HG02642 (cell line): ENCODE measurements around the gene SLC36A3.
A peak's percentile ranks its signal among the peaks of the same experiment; 100 is the strongest.
"Not testable (repeated sequence)": the region's sequence is repeated elsewhere in the genome, so short reads cannot be mapped to it uniquely, and the experiment has no call there.

ENCODE experiments used
- ATAC-seq: cut with Tn5 transposase; IDR thresholded peaks from one replicate; pipeline ENCODE4 v1.9.1; 2021; ENCODE audit warnings: mild to moderate bottlenecking; ENCODE audit not compliant: unreplicated experiment, poor library complexity

SLC36A3 gene

DNA sequence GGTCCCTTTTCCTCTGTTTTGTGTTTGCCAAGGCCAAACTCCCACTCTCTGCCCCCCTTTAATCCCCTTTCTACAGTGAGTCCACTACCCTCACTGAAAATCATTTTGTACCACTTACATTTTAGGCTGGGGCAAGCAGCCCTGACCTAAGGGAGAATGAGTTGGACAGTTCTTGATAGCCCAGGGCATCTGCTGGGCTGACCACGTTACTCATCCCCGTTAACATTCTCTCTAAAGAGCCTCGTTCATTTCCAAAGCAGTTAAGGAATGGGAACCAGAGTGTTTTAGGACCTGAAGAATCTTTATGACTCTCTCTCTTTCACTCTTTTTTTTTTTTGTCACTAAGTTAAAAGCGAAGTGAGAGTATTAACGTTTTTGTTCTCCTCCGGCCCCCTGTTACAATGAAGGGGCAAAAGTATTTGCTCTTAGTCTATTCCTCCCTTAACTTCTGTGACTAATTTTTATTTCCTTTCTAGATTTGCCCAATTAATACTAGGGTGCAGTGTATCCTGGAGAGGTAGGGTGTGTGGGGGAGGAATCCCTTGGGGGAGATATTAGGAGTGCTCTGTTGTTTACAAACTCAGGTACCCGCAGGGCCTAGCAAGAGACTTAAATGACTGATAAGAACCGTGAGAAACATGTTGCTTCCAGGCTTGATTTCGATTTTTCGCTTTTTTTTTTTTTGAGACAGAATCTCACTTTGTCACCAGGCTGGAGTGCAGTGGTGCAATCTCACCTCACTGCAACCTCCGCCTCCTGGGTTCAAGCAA is 35.9 kb downstream of the SLC36A3 start:
- no peak for ATAC-seq

DNA sequence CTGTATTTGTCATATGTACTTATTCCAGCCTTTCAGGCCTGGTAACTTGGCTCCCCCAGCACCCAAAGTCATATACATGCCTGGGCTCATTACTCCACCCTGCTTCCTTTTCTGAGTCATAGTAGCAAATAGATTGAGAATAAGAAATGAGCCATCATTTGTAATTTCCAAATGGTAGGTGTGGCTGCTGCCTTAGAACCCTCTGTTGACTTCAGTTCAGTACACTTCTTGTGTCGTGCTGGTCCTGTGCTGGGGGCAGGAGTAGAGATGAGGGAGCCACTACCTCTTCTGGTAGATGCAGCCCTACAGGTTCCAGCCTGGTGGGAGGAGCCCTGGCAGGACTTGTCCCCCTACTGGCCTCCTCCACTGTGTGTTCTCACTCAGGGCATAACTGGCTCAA is 39.5 kb downstream of the SLC36A3 start:
- peak; percentile 64 for ATAC-seq

DNA sequence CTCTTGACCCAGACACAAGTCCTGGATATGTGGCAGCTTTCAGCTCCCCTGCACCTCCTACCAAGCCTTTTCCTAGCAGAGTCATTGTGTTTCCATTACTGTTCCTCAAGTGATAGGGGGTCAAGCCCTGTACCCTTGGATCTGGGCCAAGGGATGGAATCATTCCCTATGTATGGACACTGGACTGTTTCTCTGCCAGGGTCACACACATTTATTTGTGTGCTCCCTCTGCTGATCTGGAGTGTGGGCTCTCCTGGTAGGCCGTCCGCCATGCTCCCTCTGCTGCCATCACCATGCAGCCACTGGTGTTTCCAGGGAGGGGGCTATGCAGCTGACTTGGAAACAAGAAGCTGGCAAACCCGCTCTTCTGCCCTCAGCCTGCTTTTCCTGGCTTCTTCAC is 41.0 kb downstream of the SLC36A3 start:
- no peak for ATAC-seq

DNA sequence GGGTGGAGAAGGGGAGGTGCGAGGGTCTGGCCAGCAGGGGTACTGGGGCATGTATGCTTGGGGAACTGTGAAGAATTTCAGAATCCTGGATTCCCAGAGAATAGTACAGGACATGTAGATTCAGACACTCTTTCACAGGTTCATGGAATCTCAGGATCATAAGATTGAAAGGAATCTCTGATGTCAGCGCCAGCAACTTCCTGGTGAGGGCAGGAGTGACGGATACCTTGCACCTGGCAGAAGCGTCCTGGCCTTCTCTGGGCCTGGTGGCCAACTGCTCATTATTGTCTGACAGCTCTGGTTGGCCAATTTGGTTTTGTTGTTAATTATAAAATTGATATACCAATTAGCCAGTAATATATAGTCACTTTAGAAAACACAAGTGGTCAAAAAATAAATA is 43.6 kb downstream of the SLC36A3 start:
- ATAC-seq = no peak

DNA sequence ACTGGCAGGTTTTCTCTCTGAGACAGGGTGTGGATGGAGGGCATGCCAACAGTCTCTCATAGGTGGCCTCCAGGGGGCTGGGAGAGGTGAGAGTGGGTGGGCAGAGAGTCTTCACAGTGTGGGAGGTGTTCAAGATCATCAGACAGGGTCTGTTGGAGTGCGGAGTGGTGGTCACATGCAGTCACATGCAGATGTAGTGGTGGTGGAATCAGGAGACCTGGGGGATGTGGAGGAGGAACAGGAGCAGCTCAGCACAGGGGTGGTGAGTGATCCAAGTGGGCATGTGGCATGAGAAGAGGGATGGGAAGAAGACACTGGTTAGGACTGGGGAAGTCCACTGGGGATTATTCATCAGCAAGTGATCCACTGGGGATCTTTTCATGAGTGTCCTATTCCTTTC is 44.8 kb downstream of the SLC36A3 start:
- ATAC-seq = no peak

DNA sequence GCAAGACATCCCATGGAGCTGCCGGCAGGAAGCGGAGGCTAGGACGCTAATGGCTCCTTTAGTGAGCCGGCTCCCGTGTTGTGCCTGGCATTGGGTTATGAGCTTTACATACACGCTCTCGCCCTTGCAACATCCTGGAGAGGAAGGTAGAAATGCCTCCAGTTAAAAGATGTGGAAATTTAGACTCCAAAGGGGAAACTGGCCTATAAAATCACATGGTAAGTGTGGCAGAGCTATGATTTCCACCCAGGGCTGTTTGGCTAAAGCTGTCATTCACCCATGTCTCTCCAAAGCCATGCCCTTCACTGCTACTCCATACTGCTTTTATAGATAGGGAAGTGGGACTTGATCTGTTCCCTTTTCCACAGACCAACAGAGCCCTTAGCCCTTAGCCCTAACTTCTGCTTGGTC is 45.4 kb downstream of the SLC36A3 start:
- no peak for ATAC-seq

DNA sequence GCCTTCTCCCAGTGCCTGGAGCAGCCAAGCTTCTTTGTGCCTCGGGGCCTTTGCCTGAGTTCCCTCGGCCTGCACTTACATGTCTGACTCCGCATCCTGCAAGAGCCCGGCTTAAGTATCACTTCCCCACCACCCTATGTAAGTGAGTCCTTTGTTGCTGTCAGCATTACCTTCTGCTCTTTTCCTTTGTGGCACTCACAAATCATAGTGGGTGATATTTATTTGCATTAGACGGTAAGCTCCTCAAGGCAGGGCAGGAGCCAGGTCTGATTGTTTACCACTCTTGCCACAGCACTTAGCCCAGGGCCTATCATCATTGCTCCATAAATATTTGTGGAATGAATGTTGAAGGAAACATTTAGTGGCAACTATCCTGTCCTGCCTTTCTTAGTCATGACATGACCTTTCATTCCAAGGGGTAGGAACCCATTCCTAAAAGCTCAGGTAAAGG is 45.8 kb downstream of the SLC36A3 start:
- peak; percentile 26 for ATAC-seq

DNA sequence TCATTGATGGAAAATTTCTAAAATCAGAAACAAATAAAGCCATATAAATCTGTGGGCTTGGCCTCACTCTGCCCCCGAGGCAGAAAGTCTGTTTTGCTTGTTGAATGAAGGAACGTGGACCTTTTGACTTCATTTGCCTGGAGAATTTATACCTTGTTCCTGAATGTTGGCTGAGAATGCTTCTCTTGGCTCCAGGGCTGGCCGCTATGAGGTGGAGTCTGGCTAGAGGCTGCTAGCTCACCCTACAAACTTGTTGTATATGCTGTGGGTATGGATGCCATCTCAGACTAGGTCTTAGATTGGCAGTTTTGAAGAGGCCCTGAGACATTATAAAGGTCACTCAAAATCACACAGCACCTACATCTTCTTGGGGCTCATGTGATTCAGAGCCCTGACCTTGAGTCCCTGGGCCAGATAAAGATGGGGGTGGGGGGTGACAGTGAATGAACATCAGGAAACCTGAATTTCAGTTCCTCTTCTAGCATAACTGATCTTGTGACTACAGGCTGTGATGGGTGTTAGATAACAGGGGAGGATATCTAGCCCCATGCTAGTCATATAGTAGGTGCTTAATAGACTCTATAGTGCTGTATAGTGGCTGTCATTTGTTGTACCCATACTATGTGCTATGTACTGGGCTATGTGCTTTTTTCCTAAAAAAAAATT is 47.8 kb downstream of the SLC36A3 start:
- peak; percentile 38 for ATAC-seq

DNA sequence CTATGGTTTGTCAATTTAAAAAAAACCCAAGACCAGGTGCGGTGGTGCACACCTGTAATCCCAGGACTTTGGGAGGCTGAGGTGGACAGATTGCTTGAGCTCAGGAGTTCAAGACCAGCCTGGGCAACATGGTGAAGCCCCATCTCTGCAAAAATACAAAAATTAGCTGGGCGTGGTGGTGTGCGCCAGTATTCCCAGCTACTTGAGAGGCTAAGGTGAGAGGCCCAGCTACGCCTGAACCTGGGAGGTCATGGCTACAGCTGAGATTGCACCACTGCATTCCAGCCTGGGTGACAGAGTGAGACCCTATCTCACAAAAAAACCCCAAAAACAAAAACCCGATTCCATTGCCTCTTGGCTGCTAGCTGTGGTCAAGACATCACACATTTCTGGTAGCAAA is 48.6 kb downstream of the SLC36A3 start:
- ATAC-seq = not testable (repeated sequence)

DNA sequence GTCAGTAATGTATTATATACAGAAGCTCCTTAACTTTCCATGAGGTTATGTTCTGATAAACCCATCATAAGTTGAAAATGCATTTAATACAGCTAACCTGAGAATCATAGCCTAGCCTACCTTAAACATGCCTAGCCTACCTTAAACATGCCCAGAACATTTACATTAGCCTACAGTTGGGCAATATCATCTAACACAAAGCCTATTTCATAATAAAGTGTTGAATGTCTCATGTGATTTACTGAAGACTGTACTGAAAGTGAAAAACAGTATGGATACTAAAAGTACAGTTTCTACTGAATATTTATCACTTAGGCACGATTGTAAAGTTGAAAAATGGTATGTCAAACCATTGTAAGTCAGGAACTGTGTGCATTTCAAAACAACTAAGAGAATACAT is 49.0 kb downstream of the SLC36A3 start:
- no peak for ATAC-seq

DNA sequence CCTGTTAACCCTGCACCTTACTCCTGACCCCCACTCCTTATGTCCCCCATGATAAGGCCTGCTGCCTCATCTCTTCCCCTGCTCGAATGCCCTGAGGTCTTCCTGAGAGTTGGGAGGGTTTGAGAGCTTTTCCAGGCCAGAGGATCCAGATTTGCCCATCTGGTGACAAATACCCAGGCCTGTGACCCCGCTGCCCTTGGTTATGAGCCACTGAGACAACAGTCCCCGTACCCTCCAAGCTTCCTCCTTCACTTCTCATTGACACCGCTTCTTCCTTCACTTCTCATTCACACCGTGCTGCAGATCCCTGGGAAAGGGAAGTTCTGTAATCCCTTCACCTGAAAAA is 50.0 kb downstream of the SLC36A3 start:
- ATAC-seq = no peak

DNA sequence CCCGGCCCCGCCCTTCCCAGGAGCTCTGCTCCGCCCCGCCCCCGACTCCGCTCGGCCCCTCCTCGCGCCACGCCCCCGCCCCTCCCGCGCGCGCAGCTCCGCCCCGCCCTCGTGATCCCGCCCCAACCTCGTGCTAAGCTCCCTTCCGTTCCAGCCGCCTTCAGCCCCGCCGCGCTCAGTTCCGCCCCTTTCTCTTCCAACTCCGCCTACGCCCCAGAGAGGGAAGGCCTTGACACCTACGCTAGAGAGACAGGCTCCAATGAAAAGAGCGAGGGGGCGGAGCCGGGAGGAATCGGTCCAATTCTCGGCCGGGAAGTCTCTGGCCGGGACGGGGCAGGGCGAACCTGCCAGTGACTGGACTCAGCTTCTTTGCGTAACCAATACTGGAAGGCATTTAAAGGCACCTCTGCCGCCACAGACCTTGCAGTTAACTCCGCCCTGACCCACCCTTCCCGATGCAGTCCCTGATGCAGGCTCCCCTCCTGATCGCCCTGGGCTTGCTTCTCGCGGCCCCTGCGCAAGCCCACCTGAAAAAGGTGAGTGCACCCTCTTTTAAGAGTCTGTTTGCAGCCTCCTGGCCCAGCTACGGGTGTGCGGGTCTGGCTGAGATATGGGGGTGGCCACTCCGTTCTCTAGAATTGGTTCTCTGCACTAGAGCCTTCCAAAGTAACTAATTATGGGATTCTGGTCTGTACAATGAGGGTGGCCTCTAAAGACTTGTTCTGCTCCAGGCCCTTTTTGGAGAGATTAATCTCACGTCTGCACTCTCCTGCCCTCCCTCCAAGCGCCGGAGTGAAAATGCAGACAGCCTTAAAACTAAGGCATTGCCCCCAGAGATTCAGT is 50.6 kb downstream of the SLC36A3 start, which contains the start of gene GM2A:
TSS of gene GM2A (plus strand) at position 424 of the 843 bp plus-strand sequence. CDS start at position 456, 32 bp downstream.
- ATAC-seq = peak; percentile 85

DNA sequence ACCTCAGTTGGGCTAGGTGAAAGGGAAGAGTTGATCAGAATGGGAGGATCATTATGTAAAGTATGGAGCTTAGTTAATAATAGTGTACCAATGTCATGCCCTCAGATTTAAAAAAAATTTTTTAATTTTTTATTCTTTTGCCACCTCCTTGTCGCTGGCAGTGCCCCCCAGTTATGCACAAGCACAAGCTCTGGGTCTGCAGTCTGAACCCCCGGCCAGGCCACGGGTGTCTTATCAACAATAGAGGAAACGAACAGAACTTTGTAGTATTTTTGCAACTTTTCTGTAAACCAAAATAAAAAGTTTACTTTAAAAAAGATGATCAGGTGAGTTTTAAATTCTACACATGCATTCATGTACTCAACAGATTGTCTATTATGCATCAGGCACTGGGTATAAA is 51.9 kb downstream of the SLC36A3 start:
- ATAC-seq = no peak

DNA sequence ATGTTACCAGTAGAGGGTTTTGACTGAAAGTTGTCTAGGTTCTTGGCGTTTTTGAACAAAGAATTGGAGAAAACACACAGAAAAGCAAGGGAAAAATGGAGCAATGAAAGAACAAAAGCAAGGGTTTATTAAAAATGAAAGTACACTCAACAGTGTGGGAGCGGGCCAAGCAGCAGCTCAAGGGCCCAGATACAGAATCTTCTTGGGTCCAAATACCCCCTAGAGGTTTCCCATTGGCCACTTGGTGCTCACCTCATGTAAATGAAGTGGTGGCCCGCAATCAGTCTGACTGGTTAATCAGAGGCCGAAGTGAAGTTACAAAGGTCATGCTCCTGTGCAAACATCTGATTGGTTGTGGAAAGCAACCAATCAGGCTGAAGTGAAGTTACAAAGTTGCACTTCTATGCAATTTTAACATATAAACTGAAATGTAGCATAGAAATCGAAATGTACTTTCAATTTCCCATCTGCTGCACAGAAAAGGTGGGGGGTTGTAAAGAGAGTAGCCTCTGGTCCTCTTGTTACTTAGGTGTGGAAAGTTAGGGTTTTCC is 52.5 kb downstream of the SLC36A3 start:
- no peak for ATAC-seq

DNA sequence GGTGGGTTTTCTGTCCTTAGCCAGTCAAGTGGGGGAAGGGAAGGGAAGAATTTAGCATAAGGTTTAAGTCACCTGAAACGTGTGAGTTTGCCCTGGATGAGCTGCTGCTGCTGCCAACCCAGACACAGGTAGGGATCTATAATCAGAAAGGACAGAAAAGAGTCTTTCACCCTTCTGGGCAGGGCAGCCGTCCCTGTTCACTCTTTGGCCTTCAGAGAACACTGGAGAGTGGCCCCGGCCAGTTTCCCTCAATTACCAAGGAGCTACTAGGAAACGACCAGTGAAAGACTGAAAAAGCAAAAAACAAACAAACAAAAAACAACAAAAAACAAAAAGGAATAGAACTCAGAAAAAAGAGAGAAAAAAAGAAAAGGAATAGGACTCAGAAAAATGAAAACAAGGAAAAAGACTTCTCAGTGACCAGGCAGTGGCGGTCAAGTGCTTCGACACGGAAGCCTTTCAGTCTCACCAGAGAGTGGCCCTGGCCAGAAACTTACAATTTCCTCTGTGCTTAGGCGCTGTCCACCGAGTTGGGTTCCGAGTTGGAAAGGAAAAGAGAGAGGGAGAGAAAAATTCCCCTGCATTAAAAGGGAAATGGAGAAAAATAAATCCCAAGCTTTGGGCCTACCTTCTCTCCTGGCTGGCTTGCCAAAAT is 53.1 kb downstream of the SLC36A3 start:
- no peak for ATAC-seq

DNA sequence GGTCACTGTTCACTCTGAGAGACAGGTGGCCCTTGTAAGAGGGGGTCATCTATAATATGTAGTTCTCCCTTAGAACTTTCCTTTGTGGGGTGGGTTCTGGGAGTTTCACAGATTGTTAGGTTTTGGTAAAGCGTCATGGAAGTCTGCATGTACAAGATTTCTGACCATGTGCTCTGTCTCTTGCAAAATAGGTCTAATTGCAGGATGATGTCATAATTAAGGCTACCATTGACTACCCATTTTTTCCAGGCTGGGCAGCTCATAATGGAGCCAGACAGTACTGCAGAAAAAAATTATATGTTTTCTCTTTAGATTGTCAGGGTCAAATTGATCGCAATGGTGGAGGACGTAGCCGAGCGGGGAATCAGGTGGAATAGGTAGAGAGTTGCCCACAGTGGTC is 54.3 kb downstream of the SLC36A3 start:
- ATAC-seq = no peak

DNA sequence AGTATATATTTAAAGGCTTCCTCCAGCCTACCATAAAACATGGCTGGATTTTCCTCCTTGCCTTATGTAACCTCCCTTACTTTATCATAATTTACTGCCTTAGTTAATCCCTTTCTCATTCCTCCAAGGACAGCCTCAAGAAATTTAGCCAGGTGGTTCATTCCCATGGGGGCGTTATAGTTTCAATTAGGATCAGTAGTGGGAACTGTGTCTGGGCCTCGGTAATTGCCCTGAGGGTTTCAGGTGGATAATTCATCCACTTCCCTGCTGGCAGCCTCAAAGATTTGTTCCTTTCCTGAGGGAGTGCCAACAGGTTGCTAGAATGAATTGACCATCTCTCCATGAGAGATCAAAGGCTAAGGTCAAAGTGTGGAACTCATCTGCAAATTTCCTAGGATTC is 54.9 kb downstream of the SLC36A3 start:
- ATAC-seq = no peak

DNA sequence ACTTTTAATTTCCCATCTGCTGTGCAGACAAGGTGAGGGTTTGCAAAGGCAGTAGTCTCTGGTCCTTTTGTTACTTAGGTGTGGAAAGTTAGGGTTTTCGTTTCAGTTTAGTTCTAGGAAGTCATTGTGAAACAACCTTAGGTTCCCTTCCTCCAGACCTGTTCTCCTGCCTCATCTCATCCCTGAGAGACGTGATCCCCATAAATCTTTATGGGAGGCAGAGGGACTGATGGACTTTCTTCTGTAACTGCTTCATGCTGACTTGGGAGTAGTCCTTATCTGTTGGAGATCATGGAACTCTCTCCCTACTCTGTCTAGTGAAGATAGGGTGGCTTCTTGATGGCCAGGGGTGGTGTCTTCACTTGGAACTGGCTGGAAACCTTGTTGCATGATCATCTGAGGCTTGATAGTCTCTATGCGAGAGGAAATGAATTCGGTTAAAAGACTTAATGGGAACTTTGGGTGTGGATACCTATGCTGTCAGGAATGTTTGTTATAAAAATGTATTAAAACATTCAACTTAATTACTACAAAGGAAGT is 57.8 kb downstream of the SLC36A3 start:
- ATAC-seq = no peak

DNA sequence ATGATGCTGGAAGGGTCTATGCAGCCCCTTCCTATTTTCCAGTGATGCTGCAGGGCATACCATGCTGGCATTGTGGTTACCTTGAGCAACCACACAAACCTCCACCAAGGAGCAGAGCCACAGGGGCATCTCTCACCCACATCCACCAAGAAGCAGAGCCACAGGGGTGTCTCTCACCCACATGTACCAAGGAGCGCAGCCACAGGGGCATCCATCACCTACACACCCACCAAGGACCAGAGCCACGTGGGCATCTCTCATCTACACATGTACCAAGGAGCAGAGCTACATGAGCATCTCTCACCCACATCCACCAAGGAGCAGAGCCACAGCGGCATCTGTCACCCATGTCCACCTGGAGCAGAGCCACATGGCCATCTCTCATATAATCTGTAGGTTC is 59.4 kb downstream of the SLC36A3 start:
- ATAC-seq = no peak

DNA sequence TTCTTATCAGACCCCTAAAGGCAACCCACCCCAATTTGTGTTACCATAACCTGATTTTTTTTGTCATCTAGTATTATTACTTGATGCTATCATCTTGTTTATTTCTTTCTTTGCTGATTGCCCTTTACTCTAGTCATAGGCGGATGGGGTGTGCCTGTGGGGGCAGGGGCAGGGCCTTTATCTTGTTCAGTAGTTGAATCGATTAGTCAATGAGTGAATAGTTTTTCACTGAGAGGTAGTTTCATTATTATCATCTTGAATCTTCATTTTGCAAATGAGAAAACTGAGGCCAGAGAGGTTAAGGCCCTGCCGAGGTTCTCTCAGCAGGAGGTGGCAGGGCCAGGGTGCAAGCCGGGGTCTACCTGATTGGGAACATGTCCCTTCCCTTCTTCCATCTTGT is 60.0 kb downstream of the SLC36A3 start:
- no peak for ATAC-seq
